Nephron progenitor cell (in vitro differentiated cells): ENCODE data around the gene SH3PXD2B.

Experiments
- DNase-seq: peaks from one replicate; pipeline ENCODE4 v3.0.0; 2021
- H3K27ac Mint-ChIP-seq: 2 replicates; pipeline ENCODE4 v1.8.0; 2021; ENCODE audit warnings: mild to moderate bottlenecking, moderate library complexity, mixed read lengths
- H3K27me3 Mint-ChIP-seq: 2 replicates; pipeline ENCODE4 v1.8.0; 2021; ENCODE audit warnings: mild to moderate bottlenecking, low read depth, mixed read lengths; ENCODE audit not compliant: poor library complexity
- H3K36me3 Mint-ChIP-seq: 2 replicates; pipeline ENCODE4 v1.8.0; 2021; ENCODE audit warnings: low read depth, mixed read lengths
- H3K4me1 Mint-ChIP-seq: 2 replicates; pipeline ENCODE4 v1.8.0; 2021; ENCODE audit warnings: mixed read lengths
- H3K4me3 Mint-ChIP-seq: 2 replicates; pipeline ENCODE4 v1.8.0; 2021; ENCODE audit warnings: mild to moderate bottlenecking, moderate library complexity, mixed read lengths
- H3K9me3 Mint-ChIP-seq: 2 replicates; pipeline ENCODE4 v1.8.0; 2021; ENCODE audit warnings: mild to moderate bottlenecking, moderate library complexity, mixed read lengths
- TF ChIP-seq, protein P1 (sequence below): fragments of 200-600 bp; sonication (generic); IDR thresholded peaks from 2 replicates; pipeline ENCODE4 v1.5.0; 2021; ENCODE audit warnings: antibody characterized with exemption

The SH3PXD2B gene

DNA sequence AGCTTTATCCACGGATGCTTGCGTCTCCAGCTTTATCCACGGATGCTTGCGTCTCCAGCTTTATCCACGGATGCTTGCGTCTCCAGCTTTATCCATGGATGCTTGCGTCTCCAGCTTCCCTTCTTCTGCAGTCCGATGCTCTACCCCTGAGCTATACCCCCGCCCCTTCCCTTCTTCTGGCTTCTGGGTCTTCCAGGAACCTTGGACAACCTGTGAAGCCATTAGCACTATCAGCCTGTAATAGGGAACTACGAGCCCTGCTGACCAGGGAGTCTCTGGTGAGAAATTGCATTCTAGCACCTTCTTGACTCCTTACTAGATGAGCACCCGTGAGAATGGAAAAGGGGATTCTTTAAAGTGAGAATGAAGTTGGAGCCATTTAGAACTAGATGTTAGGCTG lies 39.1 kb upstream of the SH3PXD2B start:
- H3K36me3 Mint-ChIP-seq: peaks cover 4% of the 10 kb centered on the region
- peaks cover 36% of the 10 kb centered on the region for H3K27me3 Mint-ChIP-seq
- H3K9me3 Mint-ChIP-seq: peaks cover 9% of the 10 kb centered on the region
- TF ChIP-seq, protein P1, sequence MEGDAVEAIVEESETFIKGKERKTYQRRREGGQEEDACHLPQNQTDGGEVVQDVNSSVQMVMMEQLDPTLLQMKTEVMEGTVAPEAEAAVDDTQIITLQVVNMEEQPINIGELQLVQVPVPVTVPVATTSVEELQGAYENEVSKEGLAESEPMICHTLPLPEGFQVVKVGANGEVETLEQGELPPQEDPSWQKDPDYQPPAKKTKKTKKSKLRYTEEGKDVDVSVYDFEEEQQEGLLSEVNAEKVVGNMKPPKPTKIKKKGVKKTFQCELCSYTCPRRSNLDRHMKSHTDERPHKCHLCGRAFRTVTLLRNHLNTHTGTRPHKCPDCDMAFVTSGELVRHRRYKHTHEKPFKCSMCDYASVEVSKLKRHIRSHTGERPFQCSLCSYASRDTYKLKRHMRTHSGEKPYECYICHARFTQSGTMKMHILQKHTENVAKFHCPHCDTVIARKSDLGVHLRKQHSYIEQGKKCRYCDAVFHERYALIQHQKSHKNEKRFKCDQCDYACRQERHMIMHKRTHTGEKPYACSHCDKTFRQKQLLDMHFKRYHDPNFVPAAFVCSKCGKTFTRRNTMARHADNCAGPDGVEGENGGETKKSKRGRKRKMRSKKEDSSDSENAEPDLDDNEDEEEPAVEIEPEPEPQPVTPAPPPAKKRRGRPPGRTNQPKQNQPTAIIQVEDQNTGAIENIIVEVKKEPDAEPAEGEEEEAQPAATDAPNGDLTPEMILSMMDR: no peak
- H3K4me3 Mint-ChIP-seq: no peak overlapping the region
- H3K4me1 Mint-ChIP-seq: peaks cover 51% of the 10 kb centered on the region
- no peak for DNase-seq
- H3K27ac Mint-ChIP-seq: no peak overlapping the region

DNA sequence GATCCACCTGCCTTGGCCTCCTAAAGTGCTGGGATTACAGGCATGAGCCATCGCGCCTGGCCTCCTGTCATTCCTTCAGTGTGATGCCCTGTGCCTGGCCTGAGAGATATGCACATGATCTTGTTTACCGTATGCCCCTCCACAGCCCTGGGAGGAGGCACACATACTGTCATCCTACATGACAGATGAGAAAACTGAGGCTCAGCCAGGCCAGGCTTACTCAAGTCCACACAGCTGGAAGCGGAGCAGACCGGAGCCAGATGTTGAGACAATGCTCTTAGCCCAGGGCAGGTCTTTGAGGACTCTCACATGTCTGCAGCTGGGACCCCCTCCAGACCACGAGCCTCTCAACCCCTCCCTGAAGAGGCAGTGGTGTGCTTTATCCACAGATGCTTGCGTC lies 38.7 kb upstream of the SH3PXD2B start:
- no peak for DNase-seq
- Mint-ChIP-seq H3K27me3 (peaks cover 40% of the 10 kb centered on the region), H3K36me3 (peaks cover 4% of the 10 kb centered on the region)

DNA sequence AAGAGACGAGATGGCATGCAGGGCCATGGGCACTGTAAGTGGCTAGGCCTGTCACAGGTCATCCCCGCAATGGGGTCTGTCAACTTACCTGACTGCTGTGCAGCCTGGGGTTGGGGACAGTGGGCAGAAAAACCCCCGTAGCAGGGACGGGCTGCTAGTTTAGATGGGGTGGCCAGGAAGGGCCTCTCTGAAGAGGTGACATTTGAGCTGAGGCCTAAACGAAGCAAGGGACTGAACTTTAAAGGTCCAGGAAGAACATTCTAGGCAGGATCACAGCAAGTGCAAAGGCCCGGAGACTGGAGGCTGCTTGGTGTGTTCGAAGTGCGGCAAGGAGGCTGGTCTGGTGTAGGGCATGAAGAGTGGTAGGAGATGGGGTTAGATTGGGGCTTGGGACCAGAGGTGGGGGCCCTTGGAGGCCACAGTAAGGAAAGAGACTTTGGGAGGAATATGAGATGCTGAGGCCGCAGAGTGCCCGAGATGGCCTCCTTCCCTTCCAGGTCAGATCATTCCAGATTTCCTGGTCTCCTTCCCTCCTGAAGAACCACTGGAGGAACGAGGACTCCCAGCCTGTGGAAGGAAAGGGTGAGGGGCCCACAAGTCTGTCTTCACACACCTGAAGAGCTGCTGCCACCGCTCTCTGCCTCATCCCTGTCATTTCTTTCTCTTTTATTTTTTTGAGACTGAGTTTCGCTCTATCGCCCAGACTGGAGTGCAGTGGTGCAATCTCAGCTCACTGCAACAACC lies 37.9 kb upstream of the SH3PXD2B start:
- no peak for DNase-seq
- no peak overlapping the region for H3K4me3 Mint-ChIP-seq
- TF ChIP-seq, protein P1: no peak
- H3K27ac Mint-ChIP-seq: no peak overlapping the region
- peaks cover 34% of the 10 kb centered on the region for H3K27me3 Mint-ChIP-seq
- H3K4me1 Mint-ChIP-seq: peaks cover 58% of the 10 kb centered on the region
- peaks cover 4% of the 10 kb centered on the region for H3K36me3 Mint-ChIP-seq
- H3K9me3 Mint-ChIP-seq: peaks cover 9% of the 10 kb centered on the region

More for the DNA sequence above, 38.7 kb upstream of the SH3PXD2B start:
- Mint-ChIP-seq H3K4me1 (peaks cover 56% of the 10 kb centered on the region), H3K4me3 (no peak overlapping the region), H3K9me3 (peaks cover 9% of the 10 kb centered on the region), H3K27ac (no peak overlapping the region)
- TF ChIP-seq, protein P1: no peak

DNA sequence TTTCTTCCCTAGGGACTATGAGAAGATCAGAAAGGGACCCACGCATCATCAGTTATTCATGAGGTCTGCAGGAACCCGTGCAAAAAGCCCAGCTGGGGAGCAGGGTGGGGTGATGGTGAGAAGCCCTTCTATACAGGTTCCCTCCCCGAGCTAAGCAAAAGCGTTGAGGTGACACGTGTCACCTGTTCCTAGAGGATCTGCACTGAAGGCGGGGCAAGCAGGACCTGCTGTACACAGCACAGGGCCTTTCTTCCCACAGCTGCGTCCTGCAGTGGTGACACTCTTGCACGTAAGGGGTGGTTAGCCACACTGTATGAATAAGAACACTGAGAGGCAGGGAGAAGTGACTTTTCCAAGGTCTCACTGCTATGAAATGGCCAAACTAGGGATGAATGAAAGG lies 37.2 kb upstream of the SH3PXD2B start:
- H3K27ac Mint-ChIP-seq: no peak overlapping the region
- H3K36me3 Mint-ChIP-seq: peaks cover 4% of the 10 kb centered on the region
- no peak for DNase-seq
- TF ChIP-seq, protein P1: no peak
- H3K9me3 Mint-ChIP-seq: peaks cover 9% of the 10 kb centered on the region
- no peak overlapping the region for H3K4me3 Mint-ChIP-seq
- peaks cover 36% of the 10 kb centered on the region for H3K27me3 Mint-ChIP-seq
- peaks cover 51% of the 10 kb centered on the region for H3K4me1 Mint-ChIP-seq

DNA sequence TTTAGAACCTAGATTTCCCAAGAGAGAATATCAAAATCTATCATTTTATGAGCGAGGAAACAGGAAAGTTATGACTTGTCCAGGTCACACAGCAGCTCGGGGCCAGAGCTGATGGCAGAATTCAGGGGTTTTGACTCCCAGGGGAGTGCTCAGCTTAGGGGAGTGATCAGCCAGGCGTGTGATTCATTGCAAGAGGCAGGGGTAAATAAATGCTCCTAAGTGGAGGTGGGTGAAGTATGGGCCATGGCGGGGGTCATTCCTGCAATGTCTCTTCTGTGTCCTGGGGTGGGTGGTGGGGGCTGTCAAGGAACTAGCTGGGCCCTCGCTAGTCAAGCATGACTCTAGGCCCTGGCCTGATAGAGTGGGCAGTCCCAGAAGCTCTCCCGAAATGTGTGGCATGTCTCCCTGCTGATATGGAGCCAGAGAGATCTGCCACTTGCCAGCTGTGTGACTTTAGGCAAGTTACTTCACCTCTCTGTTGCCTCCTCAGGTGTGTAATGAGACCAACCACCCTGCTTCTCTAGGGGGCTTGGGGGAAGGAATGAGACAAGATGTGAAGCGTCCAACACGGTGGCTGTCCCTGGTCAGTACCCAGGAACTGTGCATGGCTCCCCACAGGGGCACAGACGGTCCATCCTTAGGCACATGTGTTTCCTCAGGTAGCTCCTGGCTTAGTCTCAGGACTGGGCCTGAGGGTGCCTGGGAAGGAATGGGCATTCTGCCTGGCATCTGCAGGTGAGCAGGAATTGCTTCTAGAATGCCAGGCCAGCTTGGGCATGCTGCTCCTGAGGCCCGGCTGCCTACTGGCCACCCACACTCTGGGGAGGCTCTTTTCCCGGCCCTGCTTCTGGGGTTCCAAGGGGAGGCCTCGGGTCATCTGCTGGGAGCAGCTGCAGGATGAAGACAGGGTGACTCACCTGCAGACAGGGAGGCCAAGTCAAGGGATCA lies 36.5 kb upstream of the SH3PXD2B start:
- DNase-seq: no peak
- H3K4me1 Mint-ChIP-seq: peaks cover 46% of the 10 kb centered on the region

More for the DNA sequence above, 36.5 kb upstream of the SH3PXD2B start:
- TF ChIP-seq, protein P1: no peak
- Mint-ChIP-seq H3K36me3 (no peaks in the 10 kb centered on the region), H3K4me3 (no peak overlapping the region), H3K27me3 (peaks cover 30% of the 10 kb centered on the region), H3K9me3 (peaks cover 4% of the 10 kb centered on the region), H3K27ac (no peak overlapping the region)
